ENCODE results near the gene TMEM184B.

TMEM184B gene

GRCh38 chr22:38177044-38177443, 95.8 kb downstream of the TMEM184B start:
- Histone ChIP-seq H3K4me3 (no peak overlapping the region), H3K27me3 (no peaks in the 10 kb centered on the region), H3K4me1 (peaks cover 88% of the 10 kb centered on the region), H3K36me3 (peaks cover 4% of the 10 kb centered on the region; the same call in 1 of the 2 replicates), H3K9me3 (no peaks in the 10 kb centered on the region), H3K9ac (no peak overlapping the region; the same call in 1 of the 2 replicates), H4K20me1 (no peaks in the 10 kb centered on the region), H3K27ac (peak overlapping the region; percentile 81), H3K4me2 (peak overlapping the region; percentile 89)
- TF ChIP-seq Cebpa-rat (IDR thresholded peaks at IDR 0.05), result no peak

DNA sequence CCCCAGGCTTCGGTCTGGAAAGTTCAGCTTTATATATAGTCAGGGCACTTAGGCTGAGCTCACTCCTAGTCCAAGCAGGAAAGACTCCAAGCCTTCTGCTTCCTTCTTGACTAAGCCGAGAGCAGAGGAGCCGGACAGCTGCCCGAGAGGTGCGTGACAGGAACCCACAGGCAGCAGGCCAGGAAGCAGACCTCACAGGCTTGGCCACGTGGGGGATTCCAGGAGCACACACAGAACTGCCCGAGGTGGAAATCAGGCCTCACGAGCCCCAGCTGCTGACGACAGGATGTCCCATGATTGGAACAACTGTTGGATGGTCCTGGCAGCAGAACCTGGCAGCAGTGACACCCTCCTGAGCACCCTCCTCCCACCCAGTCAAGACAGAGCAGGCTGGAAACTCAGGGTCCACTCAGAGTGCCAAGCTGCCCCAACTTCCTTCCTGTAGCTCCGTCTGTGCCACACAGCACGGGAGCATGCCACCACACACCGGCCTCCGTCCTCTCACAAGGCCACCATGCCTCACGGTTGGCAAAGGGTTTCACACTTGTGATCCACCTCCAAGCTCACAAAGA, 96.6 kb downstream of the TMEM184B start:
- Histone ChIP-seq H3K36me3 (peaks cover 4% of the 10 kb centered on the region; the same call in 1 of the 2 replicates), H3K4me2 (peak overlapping the region; percentile 89), H3K9ac (peak overlapping the region; percentile 72), H3K27ac (peak overlapping the region; percentile 81), H3K9me3 (no peaks in the 10 kb centered on the region), H3K27me3 (no peaks in the 10 kb centered on the region), H3K4me3 (no peak overlapping the region), H4K20me1 (no peaks in the 10 kb centered on the region), H3K4me1 (peaks cover 91% of the 10 kb centered on the region)
- no peak for TF ChIP-seq Cebpa-rat (IDR thresholded peaks at IDR 0.05)

DNA sequence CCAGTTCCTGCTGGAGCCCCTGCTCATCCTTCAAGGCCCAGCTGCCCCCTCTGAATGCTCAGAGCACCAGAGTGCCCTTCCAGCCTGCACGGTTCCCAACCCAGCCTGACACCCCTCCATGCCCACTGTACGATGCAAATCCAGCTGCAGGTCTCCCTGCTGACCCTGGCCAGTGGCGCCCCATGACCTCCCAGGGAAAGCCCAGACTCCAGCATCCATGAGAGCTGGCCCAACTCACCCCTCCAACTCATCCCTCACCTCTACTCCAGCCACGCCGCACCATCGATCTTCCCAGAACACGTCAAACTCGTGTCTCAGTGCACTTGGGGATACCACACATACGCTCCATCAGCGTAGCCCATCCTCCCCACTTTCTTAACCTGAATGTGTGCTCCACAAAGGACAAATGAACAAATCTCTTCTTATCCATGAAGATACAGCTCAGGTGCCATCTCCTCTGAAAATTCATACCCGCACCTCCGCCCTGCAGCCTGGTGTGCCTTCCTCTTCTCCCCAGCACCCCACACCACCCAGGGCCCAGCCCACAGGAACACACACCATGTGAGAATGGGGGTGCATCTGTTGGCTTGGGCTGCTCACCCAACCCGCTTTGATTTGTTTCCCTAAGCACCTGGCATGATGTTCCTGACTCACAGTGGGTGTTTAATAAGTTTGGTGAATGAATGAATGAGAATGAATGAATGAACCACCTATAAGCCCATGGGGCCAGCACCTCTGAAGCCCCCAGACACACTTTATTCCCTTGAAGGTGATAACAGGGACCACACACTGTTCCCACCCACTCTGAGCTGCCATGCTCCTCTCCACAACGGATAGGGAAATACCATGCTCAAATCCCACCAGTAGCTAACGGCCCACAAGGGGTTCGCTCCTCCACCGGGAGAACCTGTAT, 97.3 kb downstream of the TMEM184B start:
- Histone ChIP-seq H3K4me1 (peaks cover 85% of the 10 kb centered on the region), H3K4me3 (no peak overlapping the region), H3K27ac (peak overlapping the region; percentile 81), H3K4me2 (peak overlapping the region; percentile 89), H3K9ac (peak overlapping the region; percentile 72), H3K9me3 (no peaks in the 10 kb centered on the region), H4K20me1 (no peaks in the 10 kb centered on the region), H3K36me3 (peaks cover 4% of the 10 kb centered on the region; the same call in 1 of the 2 replicates), H3K27me3 (no peaks in the 10 kb centered on the region)
- TF ChIP-seq Cebpa-rat (IDR thresholded peaks at IDR 0.05), result no peak

DNA sequence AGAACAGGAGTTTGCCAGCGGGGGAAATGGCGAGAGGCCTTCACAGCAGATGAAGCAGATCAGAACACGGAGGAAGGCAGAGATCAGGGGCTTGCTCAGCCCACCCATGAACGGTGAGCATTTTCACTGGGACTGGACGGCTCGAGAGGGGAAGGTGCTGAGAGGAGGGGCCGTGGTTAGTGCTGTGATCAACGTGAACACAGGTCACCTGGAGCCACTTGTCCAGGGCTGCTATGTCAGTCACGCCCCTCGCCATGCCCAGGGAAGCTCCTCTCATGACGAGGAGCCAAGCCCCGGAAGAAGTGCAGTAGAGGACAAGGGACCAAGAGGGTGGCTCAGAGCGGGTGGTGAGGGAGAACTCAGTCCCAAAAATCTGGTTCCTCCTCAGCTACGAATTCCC, 98.2 kb downstream of the TMEM184B start:
- no peak overlapping the region for H3K4me3 ChIP-seq
- peak overlapping the region; percentile 89 for H3K4me2 ChIP-seq
- no peak overlapping the region for H3K9ac ChIP-seq
- H3K36me3 ChIP-seq, result peaks cover 5% of the 10 kb centered on the region; the same call in 1 of the 2 replicates
- H3K4me1 ChIP-seq, result peaks cover 76% of the 10 kb centered on the region
- TF ChIP-seq Cebpa-rat (IDR thresholded peaks at IDR 0.05), result no peak
- H3K27ac ChIP-seq, result peak overlapping the region; percentile 81
- H3K27me3 ChIP-seq, result no peaks in the 10 kb centered on the region
- no peaks in the 10 kb centered on the region for H3K9me3 ChIP-seq
- H4K20me1 ChIP-seq, result no peaks in the 10 kb centered on the region

DNA sequence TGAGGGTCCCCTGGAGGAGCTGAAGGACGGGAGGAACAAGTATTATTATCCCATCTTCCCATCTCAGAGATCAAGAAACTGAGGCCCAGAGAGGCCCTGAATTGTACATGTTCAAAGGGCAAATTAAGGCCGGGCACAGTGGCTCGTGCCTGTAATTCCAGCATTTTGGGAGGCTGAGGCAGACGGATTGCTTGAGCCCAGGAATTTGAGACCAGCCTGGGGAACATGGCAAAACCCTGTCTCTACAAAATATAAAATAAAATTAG, 99.2 kb downstream of the TMEM184B start:
- H3K4me3 ChIP-seq, result no peak overlapping the region
- no peak for TF ChIP-seq Cebpa-rat (IDR thresholded peaks at IDR 0.05)
- H3K9ac ChIP-seq, result no peak overlapping the region
- peaks cover 71% of the 10 kb centered on the region for H3K4me1 ChIP-seq
- H4K20me1 ChIP-seq, result no peaks in the 10 kb centered on the region
- H3K36me3 ChIP-seq, result peaks cover 11% of the 10 kb centered on the region
- peak overlapping the region; percentile 77; the same call in 1 of the 2 replicates for H3K27ac ChIP-seq
- H3K4me2 ChIP-seq, result peak overlapping the region; percentile 82
- H3K27me3 ChIP-seq, result no peaks in the 10 kb centered on the region
- H3K9me3 ChIP-seq, result no peaks in the 10 kb centered on the region

GRCh38 chr22:38172832-38173640, 99.8 kb downstream of the TMEM184B start:
- peaks cover 69% of the 10 kb centered on the region for H3K4me1 ChIP-seq
- H3K9me3 ChIP-seq, result no peaks in the 10 kb centered on the region
- no peaks in the 10 kb centered on the region for H3K27me3 ChIP-seq
- H3K4me3 ChIP-seq, result no peak overlapping the region
- peak; percentile 67 for TF ChIP-seq Cebpa-rat (IDR thresholded peaks at IDR 0.05)
- peaks cover 16% of the 10 kb centered on the region for H3K36me3 ChIP-seq
- peak overlapping the region; percentile 31 for H3K9ac ChIP-seq
- H4K20me1 ChIP-seq, result no peaks in the 10 kb centered on the region
- H3K4me2 ChIP-seq, result peak overlapping the region; percentile 82
- H3K27ac ChIP-seq, result peak overlapping the region; percentile 77

DNA sequence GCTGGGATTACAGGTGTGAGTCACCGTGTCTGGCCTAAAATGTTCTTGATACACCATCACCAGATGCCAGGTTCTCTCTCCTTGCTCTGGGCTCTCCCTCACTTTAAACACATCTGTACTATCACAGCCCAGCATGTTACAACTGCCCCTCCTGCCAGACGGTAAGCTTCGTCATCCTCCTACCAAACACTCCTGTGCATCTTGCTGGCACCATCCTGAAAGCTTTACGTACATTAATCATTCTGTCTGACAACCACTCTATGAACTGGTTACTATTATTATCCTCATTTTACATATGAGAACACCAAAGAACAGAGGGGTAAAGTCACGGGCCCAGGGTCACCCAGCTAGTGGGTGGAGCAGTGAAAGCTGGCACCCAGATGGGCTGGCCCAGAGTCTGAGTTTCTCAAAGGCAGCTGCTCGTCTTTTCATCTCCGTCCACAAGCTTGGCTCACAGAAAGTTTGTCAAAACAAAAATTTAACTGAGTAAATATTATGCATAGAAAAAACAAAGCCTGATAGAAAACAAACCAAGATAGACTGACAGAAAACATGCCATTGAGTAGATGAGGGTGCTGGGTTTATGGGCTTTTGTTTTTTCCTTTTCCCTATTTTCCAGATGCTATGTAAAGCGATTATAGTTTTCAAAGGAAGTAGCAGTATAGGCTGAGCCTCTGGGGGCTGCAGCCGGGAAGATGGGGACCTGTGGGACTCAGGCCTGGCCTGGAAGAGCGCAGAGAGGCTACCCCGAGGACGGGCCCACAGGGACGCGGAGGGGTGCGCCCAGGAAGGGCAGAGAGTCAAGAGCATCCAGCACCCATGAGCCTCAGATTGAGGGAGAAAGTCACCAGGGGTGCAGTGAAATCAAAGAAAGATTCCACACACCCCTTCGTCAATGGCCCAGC, 100.6 kb downstream of the TMEM184B start:
- no peaks in the 10 kb centered on the region for H3K27me3 ChIP-seq
- peak overlapping the region; percentile 31 for H3K9ac ChIP-seq
- no peak overlapping the region for H3K4me3 ChIP-seq
- 0 out of 2 replicates have a peak, but pooled peaks cover 6% of the 10 kb centered on the region for H4K20me1 ChIP-seq
- H3K36me3 ChIP-seq, result peaks cover 25% of the 10 kb centered on the region
- peaks cover 69% of the 10 kb centered on the region for H3K4me1 ChIP-seq
- no peak for TF ChIP-seq Cebpa-rat (IDR thresholded peaks at IDR 0.05)
- H3K9me3 ChIP-seq, result no peaks in the 10 kb centered on the region
- H3K27ac ChIP-seq, result peak overlapping the region; percentile 77
- H3K4me2 ChIP-seq, result peak overlapping the region; percentile 82

DNA sequence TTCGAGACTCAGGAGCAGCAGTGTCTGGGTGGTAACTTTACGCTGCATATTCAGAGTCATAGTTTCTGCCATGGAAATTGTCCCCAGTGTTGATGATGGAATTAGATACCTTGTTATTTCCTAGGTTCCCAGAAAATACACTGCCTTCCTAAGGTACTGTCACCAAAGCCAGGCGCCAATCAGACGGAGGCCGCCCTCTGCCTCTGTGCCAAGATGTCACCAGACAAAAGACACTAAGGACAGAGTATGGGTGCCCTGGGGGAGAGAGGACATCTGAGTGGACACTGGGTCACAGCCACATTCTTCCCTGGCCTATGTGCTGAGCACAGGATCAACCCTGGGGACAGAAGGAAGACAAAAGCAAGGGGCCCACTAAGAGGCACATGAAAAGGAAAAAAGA, 102.3 kb downstream of the TMEM184B start:
- H3K4me2 ChIP-seq, result no peak overlapping the region
- no peaks in the 10 kb centered on the region for H3K9me3 ChIP-seq
- H3K4me3 ChIP-seq, result no peak overlapping the region
- H3K27ac ChIP-seq, result no peak overlapping the region
- no peaks in the 10 kb centered on the region for H3K27me3 ChIP-seq
- no peak overlapping the region for H3K9ac ChIP-seq
- peaks cover 62% of the 10 kb centered on the region for H3K4me1 ChIP-seq
- no peak for TF ChIP-seq Cebpa-rat (IDR thresholded peaks at IDR 0.05)
- 0 out of 2 replicates have a peak, but pooled peaks cover 6% of the 10 kb centered on the region for H4K20me1 ChIP-seq
- peaks cover 41% of the 10 kb centered on the region for H3K36me3 ChIP-seq
